HG02763 (cell line): Measurements from ENCODE around the gene RSPH9.
A peak's percentile ranks its signal among the peaks of the same experiment; 100 is the strongest.
"Not testable (repeated sequence)": the region's sequence is repeated elsewhere in the genome, so short reads cannot be mapped to it uniquely, and the experiment has no call there.

Source experiments
- ATAC-seq: cut with Tn5 transposase; IDR thresholded peaks from one replicate; pipeline ENCODE4 v1.9.1; 2021; ENCODE audit warnings: mild to moderate bottlenecking, moderate library complexity; ENCODE audit not compliant: unreplicated experiment

RSPH9 gene

DNA sequence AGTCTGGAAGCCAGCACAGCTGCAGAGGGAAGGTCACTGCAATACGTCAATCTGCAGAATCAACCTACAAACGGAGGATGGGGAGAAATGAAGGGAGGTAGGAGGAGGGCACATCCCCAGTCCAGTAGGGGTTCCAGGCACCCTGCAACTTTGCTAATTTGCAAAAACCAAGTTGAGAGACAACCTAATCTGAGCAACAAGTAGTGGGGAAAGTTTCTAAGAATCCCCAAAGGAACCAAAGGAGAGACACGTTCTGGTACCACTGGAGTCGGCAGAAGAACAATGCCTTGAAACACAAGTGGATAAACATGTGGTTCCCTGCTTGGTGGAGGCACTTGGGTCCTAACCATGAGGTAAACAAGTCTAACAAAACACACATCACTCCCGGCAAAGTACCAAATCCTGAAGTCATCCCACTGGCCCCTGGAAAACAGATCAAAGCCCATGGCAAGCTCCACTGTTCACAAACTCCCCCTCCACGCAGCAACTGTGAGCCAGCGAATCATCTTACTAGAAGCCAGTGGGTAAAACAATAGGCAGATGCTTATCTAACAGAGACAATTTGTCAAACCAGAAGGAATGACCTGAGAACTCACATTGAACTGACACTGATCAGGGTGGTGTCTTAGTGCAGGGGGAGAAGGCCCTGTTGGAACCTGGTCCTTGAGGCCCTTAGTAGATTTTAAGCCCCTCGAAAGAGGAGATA lies 38.0 kb downstream of the RSPH9 start:
- ATAC-seq, result no peak

DNA sequence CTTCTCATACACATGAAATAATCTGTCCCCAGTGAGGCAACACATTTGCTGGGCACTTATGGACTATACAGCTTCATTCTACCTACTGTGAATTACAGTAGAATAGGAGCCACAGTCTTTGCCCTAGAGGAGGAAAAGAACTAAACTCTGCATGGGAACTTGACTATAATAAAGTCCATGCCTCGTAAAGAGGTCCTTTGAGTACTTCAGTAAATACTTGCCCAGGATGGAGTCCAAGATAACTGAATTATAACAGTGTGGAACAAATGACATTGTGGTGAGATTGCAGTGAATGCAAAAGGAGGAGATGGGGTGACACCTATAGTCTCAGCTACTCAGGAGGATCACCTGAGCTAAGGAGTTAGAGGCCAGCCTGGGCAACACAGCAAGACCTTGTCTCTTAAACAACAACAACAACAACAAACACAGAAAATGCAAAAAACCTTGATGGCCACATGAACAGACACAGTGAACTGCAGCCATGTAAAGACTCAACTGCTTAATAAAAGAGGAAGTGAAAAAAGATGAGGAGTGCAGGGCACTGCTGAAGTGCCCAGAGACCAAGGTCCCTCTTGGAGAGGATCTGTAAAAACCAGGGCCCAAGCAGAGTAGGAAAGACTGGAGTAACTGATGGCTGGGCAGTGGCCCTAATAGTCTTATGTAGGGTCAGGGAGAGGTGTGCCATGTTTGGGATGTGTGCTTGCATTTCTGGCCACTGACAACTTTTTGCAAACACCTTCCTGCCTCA lies 39.0 kb downstream of the RSPH9 start:
- no peak for ATAC-seq

DNA sequence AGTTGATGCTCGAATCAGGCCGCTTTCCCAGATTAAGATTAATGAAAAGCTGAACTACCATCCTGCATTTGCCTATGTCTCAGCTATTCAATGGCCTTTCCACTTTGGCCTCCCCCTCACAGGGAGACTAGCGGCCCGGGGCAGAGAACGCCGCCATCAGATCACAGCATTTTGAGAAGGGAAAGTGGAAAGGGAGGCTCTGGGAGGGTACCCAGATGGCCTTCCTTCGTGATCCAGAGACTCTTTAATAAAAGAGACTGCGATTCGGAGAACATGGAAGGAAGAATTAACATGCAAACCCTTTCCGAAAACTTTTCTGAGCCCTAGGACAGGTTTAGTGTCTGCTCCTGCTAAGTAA lies 42.2 kb downstream of the RSPH9 start:
- no peak for ATAC-seq

DNA sequence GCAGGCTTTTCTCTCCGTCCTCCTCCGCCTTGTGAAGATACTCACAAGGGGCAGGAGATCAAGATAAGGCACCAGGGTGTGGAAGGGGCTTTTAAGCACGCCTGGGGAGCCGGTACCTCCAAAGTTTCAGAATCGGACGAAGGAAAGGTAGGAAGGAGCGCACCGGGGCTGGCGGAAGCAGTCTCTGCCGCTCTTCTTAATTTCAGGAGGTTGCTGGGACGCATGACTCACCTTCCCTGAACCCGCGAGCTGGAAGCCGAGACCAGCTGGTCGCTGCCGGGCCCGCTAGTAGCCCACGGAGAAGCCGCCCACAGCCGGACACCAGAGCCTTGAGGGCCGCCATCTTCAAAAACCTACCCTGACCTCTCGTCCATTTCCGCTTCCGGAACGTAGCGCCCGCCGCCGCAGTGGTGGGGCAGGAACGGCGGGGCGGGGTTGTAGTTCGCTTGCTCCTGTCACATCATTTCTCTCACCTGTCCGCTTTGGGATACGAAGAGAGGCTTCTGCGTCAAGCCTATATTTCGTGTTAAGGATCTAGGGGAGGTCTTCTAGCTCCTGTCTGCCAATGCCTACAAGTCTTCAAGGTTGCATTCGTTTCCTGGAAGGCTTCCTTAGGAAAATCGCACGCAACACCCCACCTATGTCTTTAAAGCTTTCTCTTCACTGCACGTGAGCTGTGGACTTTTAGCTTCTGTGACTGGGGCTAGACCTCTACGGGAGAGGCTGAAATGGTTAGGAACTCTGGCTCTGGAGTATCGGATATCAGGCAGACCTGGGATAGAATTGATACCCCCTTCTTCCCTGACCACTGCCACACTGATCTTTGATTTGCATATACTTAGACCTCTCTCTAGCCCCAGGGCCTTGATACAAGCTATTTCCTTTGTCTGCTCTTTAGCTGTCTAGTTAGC lies 42.9 kb downstream of the RSPH9 start, which contains the start of gene MRPS18A:
MRPS18A (minus strand) TSS at position 355 of the 911 bp plus-strand sequence; CDS start at position 343, 12 bp downstream.
- peak; percentile 87 for ATAC-seq

DNA sequence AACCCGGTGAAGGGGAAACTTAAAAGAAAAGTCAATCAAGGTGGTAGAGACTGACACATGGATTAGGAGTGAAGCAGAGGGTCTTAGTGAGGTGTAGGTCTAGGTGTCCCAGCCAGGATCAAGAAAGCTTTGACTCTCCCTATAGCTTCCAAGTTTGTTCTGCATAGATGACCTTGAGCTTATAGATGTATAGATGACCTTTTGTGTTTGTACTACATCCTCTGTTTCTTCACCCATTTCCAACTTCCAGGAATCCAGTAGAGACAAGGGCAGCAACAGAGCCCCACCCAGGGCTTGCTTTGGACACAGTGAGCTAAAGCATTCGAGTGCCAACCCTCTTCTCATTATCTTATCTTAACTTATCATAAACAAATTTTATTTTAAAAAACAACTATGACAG lies 44.6 kb downstream of the RSPH9 start:
- ATAC-seq, result no peak

DNA sequence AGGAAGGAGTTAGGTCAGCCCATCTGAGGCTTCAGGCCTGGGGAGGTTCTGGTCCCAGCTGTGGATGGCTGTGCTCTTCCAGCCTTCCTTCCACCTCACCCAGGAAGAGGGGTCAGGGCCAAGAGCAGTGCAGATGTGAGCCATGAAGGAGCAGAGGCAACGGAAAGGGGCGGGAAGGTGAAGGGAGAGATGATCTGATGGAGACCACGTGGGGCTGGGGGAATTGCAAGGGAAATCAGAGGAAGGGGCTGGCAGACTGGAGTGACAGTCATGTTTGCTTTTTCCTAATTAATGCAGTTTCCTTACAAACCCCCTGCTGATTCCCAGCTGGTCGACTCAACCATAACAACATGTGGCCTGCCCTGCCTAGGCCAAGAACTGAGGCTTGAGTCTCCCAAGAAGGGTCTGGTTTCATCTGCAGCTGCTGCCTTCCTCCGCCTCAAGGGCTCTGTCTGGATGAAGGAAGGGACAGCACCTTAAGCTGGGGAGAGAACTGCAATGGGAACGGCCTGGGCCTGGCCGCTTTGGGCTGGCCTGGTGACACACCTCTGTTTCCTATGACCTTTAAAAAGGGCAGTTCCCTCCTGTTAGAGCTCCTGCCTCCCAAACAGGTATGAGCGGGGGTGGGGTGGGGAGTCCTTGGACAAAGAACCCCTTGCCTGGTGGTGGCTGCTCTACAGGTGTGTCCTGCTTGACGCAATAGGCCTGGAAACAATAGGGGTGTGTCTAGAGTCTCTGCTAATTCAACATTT lies 50.6 kb downstream of the RSPH9 start:
- no peak for ATAC-seq

DNA sequence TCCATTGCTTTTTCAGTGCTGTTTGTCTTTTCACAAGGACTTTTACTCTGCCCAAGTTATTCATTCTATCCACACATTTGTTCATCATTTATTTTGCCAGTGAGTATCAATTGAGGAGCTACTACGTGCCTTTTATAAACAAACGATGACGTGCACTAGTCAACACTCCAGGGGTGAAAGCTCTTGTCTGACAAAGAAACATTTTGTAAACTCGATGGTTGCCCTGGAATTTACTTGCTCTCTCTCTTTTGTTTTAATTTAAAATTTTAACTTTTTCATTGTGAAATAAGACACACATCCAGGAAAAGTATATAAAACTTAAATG lies 51.1 kb downstream of the RSPH9 start:
- no peak for ATAC-seq

DNA sequence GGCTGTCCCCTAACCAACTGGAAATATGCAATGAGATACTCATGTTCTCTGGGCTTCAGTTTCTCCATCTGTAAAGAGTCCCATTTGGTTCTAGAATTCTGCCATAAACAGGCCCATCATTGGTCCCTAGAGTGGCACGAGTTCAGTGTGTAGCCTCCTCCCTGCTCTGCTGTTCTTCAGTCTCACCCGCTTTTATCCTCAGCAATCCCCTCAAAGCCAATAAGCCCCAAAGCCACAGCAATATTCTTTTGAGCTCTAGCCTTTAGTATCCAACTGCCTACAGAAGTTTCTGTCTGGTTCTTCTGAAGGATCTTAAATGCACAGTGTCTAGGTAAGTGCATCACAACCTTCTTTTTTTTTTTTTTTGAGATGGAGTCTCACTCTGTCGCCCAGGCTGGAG lies 52.6 kb downstream of the RSPH9 start:
- no peak for ATAC-seq

DNA sequence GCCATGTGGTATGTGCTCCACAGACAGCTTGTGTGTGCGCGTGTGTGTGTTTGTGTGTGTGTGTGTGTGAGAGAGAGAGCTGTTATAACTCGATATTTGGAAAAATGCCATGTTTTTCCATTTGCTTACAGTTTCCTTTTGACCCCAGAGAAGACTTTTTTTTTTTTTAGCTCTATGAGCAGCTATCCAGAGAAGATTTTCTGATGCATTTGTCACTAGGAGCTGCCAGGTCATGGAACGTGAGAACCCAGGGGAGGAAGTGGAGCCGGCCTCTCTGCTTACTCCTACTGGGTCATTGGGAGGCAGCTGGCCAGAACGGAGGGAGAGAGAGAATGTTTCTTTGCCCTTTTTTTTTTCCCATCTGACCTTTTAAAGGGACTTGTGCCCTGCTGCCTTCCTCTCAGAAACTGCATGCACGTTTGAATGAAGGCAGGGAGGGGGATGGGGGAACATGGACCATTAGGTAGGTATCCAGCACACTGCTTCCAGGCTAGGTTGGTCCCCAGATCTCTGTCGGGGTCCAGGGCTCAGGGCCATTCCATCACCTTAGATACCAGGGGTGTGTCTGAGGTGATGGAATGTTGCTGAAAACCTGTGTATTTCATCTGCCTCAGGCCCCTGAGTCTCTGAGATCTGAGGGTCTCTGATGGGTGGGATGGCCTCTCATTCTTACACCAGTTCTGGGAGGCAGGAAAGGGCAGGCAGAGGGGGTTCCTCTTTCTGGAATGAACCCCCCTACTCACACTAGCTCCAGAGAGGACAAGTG lies 53.9 kb downstream of the RSPH9 start:
- ATAC-seq, result no peak

DNA sequence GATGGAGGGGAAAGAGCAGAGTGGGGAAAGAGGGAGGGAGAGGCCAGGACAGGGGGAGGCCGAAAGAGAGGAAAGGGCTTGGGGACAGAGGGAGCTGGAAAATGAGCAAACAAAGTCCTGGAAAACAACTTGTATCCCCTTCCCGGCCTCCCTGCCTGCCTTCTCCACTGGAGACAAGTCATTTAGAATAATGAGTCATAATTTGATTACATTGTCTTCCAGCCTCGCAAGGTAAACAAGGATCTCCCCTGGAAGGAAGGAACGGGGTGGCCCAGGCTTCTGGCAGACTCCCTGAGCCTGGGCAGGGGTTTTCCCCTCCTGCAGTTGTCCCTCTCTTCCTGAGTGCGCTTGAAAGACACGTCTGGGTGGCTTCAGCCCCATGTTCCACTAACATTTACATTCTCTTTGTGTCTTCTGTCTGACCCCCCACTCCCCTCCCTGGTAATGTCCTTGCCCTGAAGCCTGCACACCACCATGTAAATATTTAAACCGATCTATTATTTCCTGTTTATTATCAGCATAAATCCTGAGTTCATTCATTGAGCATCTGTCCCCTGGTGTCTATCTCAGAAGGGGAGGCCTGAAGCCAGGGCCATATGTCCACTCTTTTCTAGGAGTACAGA lies 54.8 kb downstream of the RSPH9 start:
- ATAC-seq, result no peak

DNA sequence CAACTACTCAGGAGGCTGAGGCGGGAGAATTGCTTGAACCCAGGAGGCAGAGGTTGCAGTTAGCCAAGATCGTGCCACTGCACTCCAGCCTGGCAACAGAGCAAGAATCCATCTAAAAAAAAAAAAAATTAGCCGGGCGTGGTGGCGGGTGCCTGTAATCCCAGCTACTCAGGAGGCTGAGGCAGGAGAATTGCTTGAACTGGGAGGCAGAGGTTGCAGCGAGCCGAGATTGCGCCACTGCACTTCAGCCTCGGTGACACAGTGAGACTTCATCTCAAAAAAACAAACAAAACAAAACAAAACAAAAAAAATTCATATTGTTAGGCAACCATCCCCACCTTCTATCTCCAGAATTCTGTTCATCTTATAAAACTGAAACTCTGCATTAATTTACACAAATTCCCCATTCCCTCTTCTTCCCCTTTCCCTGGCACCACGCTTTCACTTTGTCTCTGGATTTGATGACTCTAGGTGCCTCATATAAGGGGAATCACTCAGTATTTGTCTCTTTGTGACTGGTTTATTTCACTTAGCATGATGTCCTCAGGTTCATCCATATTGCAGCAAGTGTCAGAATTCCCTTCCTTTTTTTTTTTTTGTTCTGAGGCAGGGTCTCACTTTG lies 56.2 kb downstream of the RSPH9 start:
- not testable (repeated sequence) for ATAC-seq

DNA sequence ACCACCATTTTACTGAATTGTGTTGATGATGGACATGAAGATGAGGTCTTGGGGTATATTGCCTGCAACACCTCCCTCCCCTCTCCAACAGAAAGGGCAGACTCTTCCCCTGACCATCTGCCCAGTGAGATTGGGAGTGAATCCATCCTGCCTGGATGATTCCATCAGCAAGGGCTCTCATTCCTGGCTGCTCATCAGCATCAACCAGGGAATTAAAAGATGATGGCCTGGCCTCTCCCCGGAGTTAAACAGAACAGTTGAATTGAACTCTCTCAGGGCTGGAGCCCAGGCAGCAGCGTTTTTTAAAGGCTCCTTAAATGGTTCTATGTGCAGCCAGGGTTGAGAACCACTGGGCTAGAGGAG lies 57.3 kb downstream of the RSPH9 start:
- ATAC-seq, result no peak

DNA sequence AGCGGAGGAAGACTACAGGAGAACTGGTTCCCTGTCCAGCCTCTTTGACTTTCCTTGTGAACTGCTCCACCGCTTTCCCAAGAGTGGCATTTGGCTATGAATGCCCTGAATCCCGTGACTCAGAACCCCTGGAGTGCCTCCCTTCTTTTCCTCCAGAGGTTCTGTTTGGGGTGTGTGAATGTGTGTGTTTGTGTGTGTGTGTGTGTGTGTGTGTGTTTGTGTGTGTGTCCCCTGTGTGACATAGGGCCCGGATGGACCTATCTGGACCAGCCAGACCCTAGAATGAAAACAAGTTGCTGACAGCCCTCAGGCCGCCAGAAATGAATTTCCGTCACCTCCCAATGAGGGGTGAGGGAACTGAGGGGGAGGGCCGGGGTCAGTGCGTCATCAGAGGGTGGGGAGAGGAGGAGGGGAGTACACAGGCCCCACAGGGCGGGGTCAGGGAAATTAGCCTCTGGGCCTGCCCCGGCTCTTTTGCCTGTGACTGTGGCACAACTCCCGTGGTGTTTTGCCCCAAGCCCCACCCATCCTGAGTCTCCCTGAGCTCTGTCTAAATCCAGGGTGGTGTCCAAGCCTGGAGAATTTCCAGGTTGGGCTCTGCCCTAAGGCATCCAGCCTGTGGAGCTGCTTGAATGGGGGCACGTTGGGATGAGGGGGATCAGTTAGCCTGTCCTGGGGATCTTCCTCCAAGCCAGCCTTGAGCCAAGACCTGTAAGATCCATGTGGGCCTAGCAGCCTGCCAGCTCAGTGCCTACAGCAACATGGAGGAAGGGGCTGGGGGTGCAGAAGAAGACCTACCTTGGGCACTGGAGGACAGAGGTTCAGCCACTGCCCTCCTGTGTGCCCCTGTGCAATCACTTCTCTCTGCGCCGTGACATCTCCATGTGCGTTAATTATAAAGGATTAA lies 58.0 kb downstream of the RSPH9 start:
- no peak for ATAC-seq

DNA sequence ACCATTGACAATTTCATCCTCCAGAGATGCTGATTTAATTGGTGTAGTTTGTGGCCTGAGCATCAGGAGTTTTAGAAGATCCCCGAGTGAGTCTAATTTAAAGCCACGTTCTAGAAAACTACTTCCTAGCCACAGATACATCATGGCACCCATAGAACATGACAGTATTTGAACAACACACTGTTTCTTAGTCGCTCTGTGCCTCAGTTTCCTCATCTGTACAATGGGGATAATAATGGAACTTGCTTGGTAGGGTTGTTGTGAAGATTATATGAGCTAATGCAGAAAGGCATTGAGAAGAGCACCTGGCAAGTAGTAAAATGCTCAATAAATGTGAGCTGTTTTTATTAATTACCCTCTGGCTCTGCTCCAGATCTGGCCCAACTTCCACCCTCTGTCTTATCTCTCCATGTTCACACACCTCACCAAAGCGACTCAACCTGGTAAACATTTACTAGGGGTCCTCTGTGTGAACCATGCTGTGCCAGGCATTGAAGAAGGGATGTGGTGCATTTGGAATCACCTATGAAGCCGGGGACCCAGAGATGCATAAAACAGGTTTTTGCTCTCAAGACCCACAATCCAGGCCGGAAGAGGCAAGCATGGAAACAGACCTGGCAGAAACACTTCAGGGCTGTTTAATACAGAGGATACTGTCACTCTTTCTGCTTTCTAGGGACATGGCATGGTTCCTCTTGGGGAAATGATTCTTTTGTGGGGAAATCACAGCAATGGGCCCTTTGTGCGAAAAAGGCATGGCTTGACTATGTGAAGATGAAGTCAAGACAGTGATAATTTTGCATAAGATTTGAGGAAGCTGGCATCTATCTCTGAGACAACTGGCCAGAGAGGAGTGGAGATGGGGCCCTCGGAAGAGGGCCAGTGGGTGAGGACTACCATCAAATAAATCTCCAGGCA lies 58.9 kb downstream of the RSPH9 start:
- ATAC-seq, result no peak

DNA sequence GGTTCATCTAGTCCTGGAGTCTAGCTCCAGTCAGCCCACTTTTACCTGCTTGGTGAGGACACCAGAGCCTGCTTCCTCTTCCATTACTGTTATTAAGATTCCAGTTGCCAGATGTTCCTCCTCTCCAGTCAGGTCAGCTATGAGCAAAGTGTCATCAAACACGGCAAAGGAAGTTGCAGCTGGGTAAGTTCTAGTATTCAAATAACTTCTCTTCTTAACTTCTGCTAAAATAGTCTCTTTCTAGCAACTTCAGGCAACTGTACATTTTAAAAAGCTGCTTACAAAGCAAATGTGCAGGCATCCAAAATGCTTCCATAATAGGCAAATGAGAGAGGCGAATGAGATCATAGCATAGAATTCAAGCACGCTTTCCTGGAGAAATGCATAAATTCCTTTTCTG lies 61.2 kb downstream of the RSPH9 start:
- no peak for ATAC-seq

DNA sequence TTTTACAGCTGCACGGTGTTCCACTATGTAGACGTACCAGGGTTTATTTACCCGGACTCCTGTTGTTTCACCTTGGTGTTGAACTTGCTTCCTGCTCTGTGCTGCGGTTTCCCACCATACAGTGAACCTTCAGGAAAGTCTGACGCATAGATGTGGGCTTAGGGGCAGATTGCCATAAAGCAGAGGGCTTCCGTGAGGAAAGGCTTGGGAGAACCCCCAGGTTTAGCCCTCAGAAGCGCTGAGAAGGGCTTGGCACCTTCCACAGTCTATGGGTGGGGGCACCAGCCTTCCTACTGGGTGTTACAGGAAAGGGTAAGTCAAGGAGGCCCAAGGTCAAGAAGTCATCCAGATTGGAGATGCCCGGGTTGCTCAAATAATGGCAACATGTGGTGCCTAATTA lies 62.0 kb downstream of the RSPH9 start:
- ATAC-seq, result no peak

DNA sequence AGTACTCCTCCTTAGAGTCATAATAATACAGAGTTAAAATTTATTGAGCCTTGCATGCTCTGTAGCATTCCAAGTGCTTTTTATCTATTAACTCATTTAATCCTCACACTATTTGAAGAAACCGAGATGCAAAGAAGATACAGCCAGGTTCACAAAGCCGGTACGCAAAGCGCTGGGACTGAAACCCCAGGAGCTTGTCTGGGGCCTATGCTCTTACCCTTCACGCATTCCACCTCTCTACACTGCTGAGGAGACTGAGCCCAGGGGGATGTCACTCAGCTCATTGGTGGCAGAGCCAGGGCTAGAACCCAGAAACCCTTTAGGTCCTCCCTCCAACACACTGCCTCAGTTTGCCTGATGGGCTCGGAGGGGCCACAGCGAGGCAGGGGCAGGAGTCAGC lies 62.4 kb downstream of the RSPH9 start:
- ATAC-seq, result no peak
